WTC11 (cell line): ENCODE results near the gene SLC12A6. TPM values are rescaled to one million over a fixed set of nuclear protein-coding genes. Genes with fewer than 3 reads are reported as not detected.

Experiments
- CREB1 ChIP-seq: sonication (generic); formaldehyde crosslinking; IDR thresholded peaks from 2 replicates; pipeline ENCODE4 v1.8.0; 2023; ENCODE audit warnings: mild to moderate bottlenecking, missing genetic modification reagents
- EMX1 ChIP-seq: fragments of 250-450 bp; sonication (Bioruptor Pico); IDR thresholded peaks from 2 replicates; pipeline ENCODE4 v1.8.0; 2021; ENCODE audit warnings: mild to moderate bottlenecking
- ESRRA ChIP-seq: sonication (generic); formaldehyde crosslinking; IDR thresholded peaks from 2 replicates; pipeline ENCODE4 v1.8.1; 2022; ENCODE audit warnings: mild to moderate bottlenecking, missing genetic modification reagents, borderline replicate concordance
- GRHL2 ChIP-seq: fragments of 250-450 bp; sonication (Bioruptor Pico); IDR thresholded peaks from 2 replicates; pipeline ENCODE4 v1.8.0; 2022; ENCODE audit warnings: mild to moderate bottlenecking, moderate library complexity; ENCODE audit not compliant: insufficient replicate concordance, severe bottlenecking
- JAZF1 ChIP-seq: fragments of 250-450 bp; sonication (Bioruptor Pico); IDR thresholded peaks from 2 replicates; pipeline ENCODE4 v1.9.0; 2021; ENCODE audit warnings: moderate library complexity, mild to moderate bottlenecking, inconsistent platforms
- MXD4 ChIP-seq: fragments of 250-450 bp; sonication (Bioruptor Pico); IDR thresholded peaks from 2 replicates; pipeline ENCODE4 v1.8.0; 2021; ENCODE audit warnings: mild to moderate bottlenecking, moderate library complexity, borderline replicate concordance
- MYBL2 ChIP-seq: sonication (generic); formaldehyde crosslinking; IDR thresholded peaks from 2 replicates; pipeline ENCODE4 v1.8.1; 2023; ENCODE audit warnings: mild to moderate bottlenecking, moderate library complexity, missing genetic modification reagents
- NFATC4 ChIP-seq: fragments of 250-450 bp; sonication (Bioruptor Pico); IDR thresholded peaks from 2 replicates; pipeline ENCODE4 v1.9.0; 2021; ENCODE audit warnings: mild to moderate bottlenecking
- NFYB ChIP-seq: sonication (generic); formaldehyde crosslinking; conservative IDR thresholded peaks from 2 replicates; pipeline ENCODE4 v1.8.0; 2022; ENCODE audit warnings: low read depth, missing genetic modification reagents
- NR1H2 ChIP-seq: sonication (generic); formaldehyde crosslinking; IDR thresholded peaks from 2 replicates; pipeline ENCODE4 v1.9.0; 2021; ENCODE audit warnings: mild to moderate bottlenecking, moderate library complexity, missing genetic modification reagents
- NR2C2 ChIP-seq: sonication (generic); formaldehyde crosslinking; IDR thresholded peaks from 2 replicates; pipeline ENCODE4 v1.8.0; 2022; ENCODE audit warnings: mild to moderate bottlenecking, missing genetic modification reagents
- RORB ChIP-seq: fragments of 250-450 bp; sonication (Bioruptor Pico); IDR thresholded peaks from 2 replicates; pipeline ENCODE4 v1.9.0; 2021; ENCODE audit warnings: mild to moderate bottlenecking
- SMAD4 ChIP-seq: sonication (generic); formaldehyde crosslinking; IDR thresholded peaks from 2 replicates; pipeline ENCODE4 v1.8.0; 2022; ENCODE audit warnings: mild to moderate bottlenecking, missing genetic modification reagents
- SOX15 ChIP-seq: fragments of 250-450 bp; sonication (Bioruptor Pico); IDR thresholded peaks from 2 replicates; pipeline ENCODE4 v1.9.0; 2021; ENCODE audit warnings: mild to moderate bottlenecking
- SP1 ChIP-seq: sonication (generic); formaldehyde crosslinking; conservative IDR thresholded peaks from 2 replicates; pipeline ENCODE4 v1.8.1; 2022; ENCODE audit warnings: missing genetic modification reagents
- TCF7 ChIP-seq: sonication (generic); formaldehyde crosslinking; IDR thresholded peaks from 2 replicates; pipeline ENCODE4 v1.8.0; 2022; ENCODE audit warnings: mild to moderate bottlenecking, low read depth, missing genetic modification reagents, moderate library complexity
- TEAD4 ChIP-seq: sonication (generic); formaldehyde crosslinking; IDR thresholded peaks from 2 replicates; pipeline ENCODE4 v1.8.0; 2022; ENCODE audit warnings: mild to moderate bottlenecking, missing genetic modification reagents
- ZNF219 ChIP-seq: sonication (generic); formaldehyde crosslinking; IDR thresholded peaks from 2 replicates; pipeline ENCODE4 v1.8.0; 2023; ENCODE audit warnings: missing genetic modification reagents, mild to moderate bottlenecking, borderline replicate concordance
- ZNF263 ChIP-seq: sonication (generic); formaldehyde crosslinking; IDR thresholded peaks from 2 replicates; pipeline ENCODE4 v1.8.1; 2022; ENCODE audit warnings: low read depth, mild to moderate bottlenecking, moderate library complexity, missing genetic modification reagents
- ZNF396 ChIP-seq: fragments of 250-450 bp; sonication (Bioruptor Pico); IDR thresholded peaks from 2 replicates; pipeline ENCODE4 v1.8.0; 2021; ENCODE audit warnings: mild to moderate bottlenecking, moderate library complexity, borderline replicate concordance
- ZNF671 ChIP-seq: fragments of 250-450 bp; sonication (Bioruptor Pico); IDR thresholded peaks from 2 replicates; pipeline ENCODE4 v1.8.0; 2021; ENCODE audit warnings: mild to moderate bottlenecking
- total RNA-seq: library from RNA; stranded (reverse); gene quantifications from 3 replicates; pipeline ENCODE4 v1.2.3, GENCODE V29; 2021
- TF ChIP-seq, protein P1 (sequence below): sonication (generic); formaldehyde crosslinking; IDR thresholded peaks from 2 replicates; pipeline ENCODE4 v1.8.0; 2022; ENCODE audit warnings: mild to moderate bottlenecking, missing genetic modification reagents
- TF ChIP-seq, protein P2 (sequence below): fragments of 250-450 bp; sonication (Bioruptor Pico); IDR thresholded peaks from 2 replicates; pipeline ENCODE4 v2.1.2; 2022; ENCODE audit warnings: mild to moderate bottlenecking, moderate library complexity
- TF ChIP-seq, protein P3 (sequence below): sonication (generic); formaldehyde crosslinking; IDR thresholded peaks from 2 replicates; pipeline ENCODE4 v1.8.1; 2022; ENCODE audit warnings: low read depth, mild to moderate bottlenecking, moderate library complexity, missing genetic modification reagents, borderline replicate concordance
- TF ChIP-seq, protein P4 (sequence below): fragments of 250-450 bp; sonication (Bioruptor Pico); IDR thresholded peaks from 2 replicates; pipeline ENCODE4 v1.9.0; 2021; ENCODE audit warnings: mild to moderate bottlenecking
- TF ChIP-seq, protein P5 (sequence below): fragments of 250-450 bp; sonication (Bioruptor Pico); conservative IDR thresholded peaks from 2 replicates; pipeline ENCODE4 v1.9.0; 2021; ENCODE audit warnings: mild to moderate bottlenecking
- TF ChIP-seq, protein P6 (sequence below): sonication (generic); formaldehyde crosslinking; IDR thresholded peaks from 2 replicates; pipeline ENCODE4 v1.8.1; 2023; ENCODE audit warnings: mild to moderate bottlenecking, missing genetic modification reagents, moderate library complexity

SLC12A6 gene
- total RNA-seq, 1 experiment from 2014 or later, result 16.2 TPM

DNA sequence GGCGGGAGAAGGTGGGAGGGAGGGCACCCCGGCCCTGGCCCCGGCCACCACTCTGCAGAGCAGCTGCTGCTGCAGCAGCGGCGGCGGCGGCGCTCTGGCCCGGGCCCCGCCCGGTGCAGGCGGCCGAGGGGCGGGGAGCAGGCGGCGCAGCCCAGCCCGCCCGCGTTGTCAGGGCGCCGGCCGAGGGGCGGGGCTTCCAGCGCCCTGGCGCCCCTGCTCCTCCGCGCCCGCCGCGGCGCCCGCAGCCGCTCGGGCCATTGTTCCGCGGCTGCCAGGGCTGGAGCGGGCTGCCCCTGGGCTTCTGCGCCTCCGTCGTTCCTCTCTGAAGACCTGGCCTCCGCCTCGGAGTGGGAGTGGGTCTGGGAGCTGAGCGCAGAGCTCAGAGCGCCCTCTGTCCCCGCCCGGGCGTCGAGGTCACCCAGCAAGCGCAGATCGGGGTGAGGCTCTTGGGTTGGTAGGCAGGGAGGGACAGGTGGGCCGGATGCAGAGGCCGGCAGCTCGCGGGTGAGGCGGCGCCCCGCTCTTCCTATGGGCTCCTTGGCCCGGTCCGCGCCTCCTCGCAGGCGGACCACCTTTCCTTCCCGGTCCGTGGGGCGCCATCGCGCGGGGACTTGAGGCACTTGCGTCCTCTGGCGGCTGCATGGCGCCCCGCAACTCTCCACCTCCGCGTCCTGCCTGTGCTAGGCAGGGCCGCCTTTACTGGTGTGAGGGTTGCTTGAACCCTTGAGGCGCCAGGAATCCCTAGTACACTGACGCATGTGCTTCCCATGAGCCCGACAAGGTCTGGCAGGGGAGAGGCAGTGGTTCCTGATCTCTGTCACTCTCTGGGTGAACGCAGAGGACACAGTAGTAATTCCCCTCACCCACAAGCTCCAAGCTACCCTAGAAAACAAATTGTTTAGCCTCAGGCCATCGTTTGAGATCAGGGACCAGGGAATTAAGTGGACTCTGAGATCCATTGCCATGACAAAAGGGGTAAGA lies 29.8 kb upstream of the SLC12A6 start, which contains the start of gene LPCAT4 (continued):
- TF ChIP-seq, protein P1, sequence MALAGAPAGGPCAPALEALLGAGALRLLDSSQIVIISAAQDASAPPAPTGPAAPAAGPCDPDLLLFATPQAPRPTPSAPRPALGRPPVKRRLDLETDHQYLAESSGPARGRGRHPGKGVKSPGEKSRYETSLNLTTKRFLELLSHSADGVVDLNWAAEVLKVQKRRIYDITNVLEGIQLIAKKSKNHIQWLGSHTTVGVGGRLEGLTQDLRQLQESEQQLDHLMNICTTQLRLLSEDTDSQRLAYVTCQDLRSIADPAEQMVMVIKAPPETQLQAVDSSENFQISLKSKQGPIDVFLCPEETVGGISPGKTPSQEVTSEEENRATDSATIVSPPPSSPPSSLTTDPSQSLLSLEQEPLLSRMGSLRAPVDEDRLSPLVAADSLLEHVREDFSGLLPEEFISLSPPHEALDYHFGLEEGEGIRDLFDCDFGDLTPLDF, result peak; percentile 80
- TF ChIP-seq RORB (CRISPR knock-in tag) (no peak), NR2C2 (no peak), NFYB (CRISPR knock-in tag) (no peak), MXD4 (CRISPR knock-in tag) (no peak), SP1 (CRISPR knock-in tag) (0 out of 2 replicates have a peak, but pooled peaks have one; percentile 14), EMX1 (CRISPR knock-in tag) (0 out of 2 replicates have a peak, but pooled peaks have one; percentile 51), ZNF671 (CRISPR knock-in tag) (no peak), SOX15 (CRISPR knock-in tag) (no peak), TCF7 (0 out of 2 replicates have a peak, but pooled peaks have one; percentile 48), ESRRA (CRISPR knock-in tag) (no peak; the same call in 1 of the 2 replicates), NR1H2 (CRISPR knock-in tag) (no peak), ZNF263 (no peak), CREB1 (CRISPR knock-in tag) (0 out of 2 replicates have a peak, but pooled peaks have one; percentile 26), SMAD4 (no peak), NFATC4 (no peak), MYBL2 (CRISPR knock-in tag) (no peak), ZNF219 (CRISPR knock-in tag) (no peak), GRHL2 (CRISPR knock-in tag) (no peak), TEAD4 (no peak), JAZF1 (CRISPR knock-in tag) (no peak), ZNF396 (no peak)
- TF ChIP-seq, protein P2, sequence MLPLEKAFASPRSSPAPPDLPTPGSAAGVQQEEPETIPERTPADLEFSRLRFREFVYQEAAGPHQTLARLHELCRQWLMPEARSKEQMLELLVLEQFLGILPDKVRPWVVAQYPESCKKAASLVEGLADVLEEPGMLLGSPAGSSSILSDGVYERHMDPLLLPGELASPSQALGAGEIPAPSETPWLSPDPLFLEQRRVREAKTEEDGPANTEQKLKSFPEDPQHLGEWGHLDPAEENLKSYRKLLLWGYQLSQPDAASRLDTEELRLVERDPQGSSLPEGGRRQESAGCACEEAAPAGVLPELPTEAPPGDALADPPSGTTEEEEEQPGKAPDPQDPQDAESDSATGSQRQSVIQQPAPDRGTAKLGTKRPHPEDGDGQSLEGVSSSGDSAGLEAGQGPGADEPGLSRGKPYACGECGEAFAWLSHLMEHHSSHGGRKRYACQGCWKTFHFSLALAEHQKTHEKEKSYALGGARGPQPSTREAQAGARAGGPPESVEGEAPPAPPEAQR (CRISPR knock-in tag), result no peak
- TF ChIP-seq, protein P3, sequence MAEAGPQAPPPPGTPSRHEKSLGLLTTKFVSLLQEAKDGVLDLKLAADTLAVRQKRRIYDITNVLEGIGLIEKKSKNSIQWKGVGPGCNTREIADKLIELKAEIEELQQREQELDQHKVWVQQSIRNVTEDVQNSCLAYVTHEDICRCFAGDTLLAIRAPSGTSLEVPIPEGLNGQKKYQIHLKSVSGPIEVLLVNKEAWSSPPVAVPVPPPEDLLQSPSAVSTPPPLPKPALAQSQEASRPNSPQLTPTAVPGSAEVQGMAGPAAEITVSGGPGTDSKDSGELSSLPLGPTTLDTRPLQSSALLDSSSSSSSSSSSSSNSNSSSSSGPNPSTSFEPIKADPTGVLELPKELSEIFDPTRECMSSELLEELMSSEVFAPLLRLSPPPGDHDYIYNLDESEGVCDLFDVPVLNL (CRISPR knock-in tag), result no peak
- TF ChIP-seq, protein P4, sequence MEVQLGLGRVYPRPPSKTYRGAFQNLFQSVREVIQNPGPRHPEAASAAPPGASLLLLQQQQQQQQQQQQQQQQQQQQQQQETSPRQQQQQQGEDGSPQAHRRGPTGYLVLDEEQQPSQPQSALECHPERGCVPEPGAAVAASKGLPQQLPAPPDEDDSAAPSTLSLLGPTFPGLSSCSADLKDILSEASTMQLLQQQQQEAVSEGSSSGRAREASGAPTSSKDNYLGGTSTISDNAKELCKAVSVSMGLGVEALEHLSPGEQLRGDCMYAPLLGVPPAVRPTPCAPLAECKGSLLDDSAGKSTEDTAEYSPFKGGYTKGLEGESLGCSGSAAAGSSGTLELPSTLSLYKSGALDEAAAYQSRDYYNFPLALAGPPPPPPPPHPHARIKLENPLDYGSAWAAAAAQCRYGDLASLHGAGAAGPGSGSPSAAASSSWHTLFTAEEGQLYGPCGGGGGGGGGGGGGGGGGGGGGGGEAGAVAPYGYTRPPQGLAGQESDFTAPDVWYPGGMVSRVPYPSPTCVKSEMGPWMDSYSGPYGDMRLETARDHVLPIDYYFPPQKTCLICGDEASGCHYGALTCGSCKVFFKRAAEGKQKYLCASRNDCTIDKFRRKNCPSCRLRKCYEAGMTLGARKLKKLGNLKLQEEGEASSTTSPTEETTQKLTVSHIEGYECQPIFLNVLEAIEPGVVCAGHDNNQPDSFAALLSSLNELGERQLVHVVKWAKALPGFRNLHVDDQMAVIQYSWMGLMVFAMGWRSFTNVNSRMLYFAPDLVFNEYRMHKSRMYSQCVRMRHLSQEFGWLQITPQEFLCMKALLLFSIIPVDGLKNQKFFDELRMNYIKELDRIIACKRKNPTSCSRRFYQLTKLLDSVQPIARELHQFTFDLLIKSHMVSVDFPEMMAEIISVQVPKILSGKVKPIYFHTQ (CRISPR knock-in tag), result no peak
- TF ChIP-seq, protein P5, sequence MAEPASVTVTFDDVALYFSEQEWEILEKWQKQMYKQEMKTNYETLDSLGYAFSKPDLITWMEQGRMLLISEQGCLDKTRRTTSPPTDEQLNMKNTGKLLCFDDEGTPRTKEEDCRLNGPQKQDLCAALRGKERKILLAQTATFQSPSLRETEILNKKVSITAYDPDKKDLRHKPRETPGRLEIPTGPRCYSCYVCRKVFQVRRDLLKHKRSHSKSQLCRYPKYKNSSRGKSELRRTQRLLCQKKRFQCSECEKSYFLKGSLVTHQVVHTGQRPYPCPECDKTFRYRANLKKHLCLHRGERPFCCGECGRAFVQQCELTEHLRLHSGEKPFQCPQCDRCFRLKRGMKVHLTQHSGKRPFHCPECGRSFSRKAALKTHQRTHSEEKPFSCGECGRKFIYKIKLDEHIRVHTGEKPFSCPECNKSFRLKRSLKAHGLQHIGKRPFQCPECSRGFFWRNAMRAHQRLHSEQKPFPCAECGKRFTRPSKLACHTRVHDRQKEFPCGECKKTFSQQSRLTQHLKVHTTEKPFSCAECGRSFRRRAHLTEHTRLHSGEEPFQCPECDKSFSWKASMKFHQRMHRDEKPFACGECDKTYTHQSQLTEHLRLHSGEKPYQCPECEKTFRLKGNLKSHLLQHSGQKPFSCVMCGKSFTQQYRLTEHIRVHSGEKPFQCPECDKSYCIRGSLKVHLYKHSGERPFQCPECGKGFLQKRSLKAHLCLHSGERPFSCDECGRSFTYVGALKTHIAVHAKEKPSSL (CRISPR knock-in tag), result no peak
- TF ChIP-seq, protein P6, sequence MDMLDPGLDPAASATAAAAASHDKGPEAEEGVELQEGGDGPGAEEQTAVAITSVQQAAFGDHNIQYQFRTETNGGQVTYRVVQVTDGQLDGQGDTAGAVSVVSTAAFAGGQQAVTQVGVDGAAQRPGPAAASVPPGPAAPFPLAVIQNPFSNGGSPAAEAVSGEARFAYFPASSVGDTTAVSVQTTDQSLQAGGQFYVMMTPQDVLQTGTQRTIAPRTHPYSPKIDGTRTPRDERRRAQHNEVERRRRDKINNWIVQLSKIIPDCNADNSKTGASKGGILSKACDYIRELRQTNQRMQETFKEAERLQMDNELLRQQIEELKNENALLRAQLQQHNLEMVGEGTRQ (CRISPR knock-in tag), result 0 out of 2 replicates have a peak, but pooled peaks have one; percentile 24
